ENCODE results near the gene SRRM1. TPM values are rescaled to one million over a fixed set of nuclear protein-coding genes. Genes with fewer than 3 reads are reported as not detected.

SRRM1 gene
- total and polyA plus RNA-seq, 2 experiments from 2014 or later = 118 to 666 TPM

GRCh38 chr1:24600551-24600950 lies 42.6 kb upstream of the SRRM1 start (continued):
- TF ChIP-seq CTCF (conservative IDR thresholded peaks at IDR 0.05; ENCODE audit: low read depth in 2 of 2) (no peak), NANOG (IDR thresholded peaks at IDR 0.05; ENCODE audit: borderline replicate concordance) (no peak)

GRCh38 chr1:24605534-24606295 lies 37.4 kb upstream of the SRRM1 start:
- no peaks in the 10 kb centered on the region for H3K4me1 ChIP-seq (ENCODE audit: insufficient read depth)
- no peak for TF ChIP-seq POLR2AphosphoS5 (IDR thresholded peaks at IDR 0.05; ENCODE audit: low read depth)
- no peak for TF ChIP-seq ZNF114 (CRISPR knock-in tag; IDR thresholded peaks at IDR 0.05)
- no peak for TF ChIP-seq ZNF331 (CRISPR knock-in tag; IDR thresholded peaks at IDR 0.05; ENCODE audit: low read depth)
- TF ChIP-seq CREB1 (CRISPR knock-in tag; IDR thresholded peaks at IDR 0.05; ENCODE audit: low read depth) = no peak
- TF ChIP-seq CTCF (conservative IDR thresholded peaks at IDR 0.05; ENCODE audit: low read depth in 2 of 2) = no peak
- H2AFZ ChIP-seq = 0 out of 2 replicates have a peak overlapping the region, but pooled peaks have one; percentile 18
- Mint-ChIP-seq H3K4me1 (no peaks in the 10 kb centered on the region), H3K9me3 (no peaks in the 10 kb centered on the region), H3K36me3 (ENCODE audit: low read depth) (no peaks in the 10 kb centered on the region), H3K27me3 (ENCODE audit: insufficient read depth, low read depth, poor library complexity) (peaks cover 2% of the 10 kb centered on the region), H3K27ac (no peak overlapping the region), H3K4me3 (no peak overlapping the region)
- no peaks in the 10 kb centered on the region for H4K20me1 ChIP-seq (replicated peaks; ENCODE audit: insufficient read depth)
- no peak for DNase-seq (ENCODE audit: low spot score)
- H3K27me3 ChIP-seq (ENCODE audit: insufficient read depth) = no peaks in the 10 kb centered on the region
- no peaks in the 10 kb centered on the region for H3F3A ChIP-seq (replicated peaks; ENCODE audit: low read depth)
- no peak overlapping the region for H3K27ac ChIP-seq (ENCODE audit: low read depth)
- no peak for ATAC-seq
- no peaks in the 10 kb centered on the region for H3K79me2 ChIP-seq (replicated peaks; ENCODE audit: insufficient read depth)
- H3K9me2 ChIP-seq (ENCODE audit: insufficient read depth) = no peaks in the 10 kb centered on the region
- H3K4me2 ChIP-seq = no peak overlapping the region
- H3K4me3 ChIP-seq = no peak overlapping the region
- H3K36me3 ChIP-seq (ENCODE audit: insufficient read depth) = no peaks in the 10 kb centered on the region

GRCh38 chr1:24606296-24606605 lies 36.9 kb upstream of the SRRM1 start:
- ATAC-seq = no peak
- no peaks in the 10 kb centered on the region for H3F3A ChIP-seq (replicated peaks; ENCODE audit: low read depth)
- H3K27me3 Mint-ChIP-seq (ENCODE audit: insufficient read depth, low read depth, poor library complexity) = no peaks in the 10 kb centered on the region
- no peaks in the 10 kb centered on the region for H4K20me1 ChIP-seq (replicated peaks; ENCODE audit: insufficient read depth)
- no peaks in the 10 kb centered on the region for H3K36me3 Mint-ChIP-seq (ENCODE audit: low read depth)
- H3K4me1 ChIP-seq (ENCODE audit: insufficient read depth) = no peaks in the 10 kb centered on the region
- no peak overlapping the region for H3K27ac ChIP-seq (ENCODE audit: low read depth)
- no peak overlapping the region for H3K4me3 Mint-ChIP-seq
- H3K27ac Mint-ChIP-seq = no peak overlapping the region
- H3K9me3 Mint-ChIP-seq = no peaks in the 10 kb centered on the region
- DNase-seq (ENCODE audit: low spot score) = no peak
- H3K9me2 ChIP-seq (ENCODE audit: insufficient read depth) = no peaks in the 10 kb centered on the region
- H3K36me3 ChIP-seq (ENCODE audit: insufficient read depth) = no peaks in the 10 kb centered on the region
- H3K27me3 ChIP-seq (ENCODE audit: insufficient read depth) = no peaks in the 10 kb centered on the region
- H3K79me2 ChIP-seq (replicated peaks; ENCODE audit: insufficient read depth) = no peaks in the 10 kb centered on the region
- no peak overlapping the region for H3K4me3 ChIP-seq
- H2AFZ ChIP-seq = no peak overlapping the region
- no peak overlapping the region for H3K4me2 ChIP-seq
- H3K4me1 Mint-ChIP-seq = no peaks in the 10 kb centered on the region
- no peak for TF ChIP-seq NANOG (IDR thresholded peaks at IDR 0.05; ENCODE audit: borderline replicate concordance)
- TF ChIP-seq EZH2 (IDR thresholded peaks at IDR 0.05; ENCODE audit: low read depth, unreplicated experiment) = no peak
- TF ChIP-seq ZNF462 (CRISPR knock-in tag; IDR thresholded peaks at IDR 0.05) = no peak
- TF ChIP-seq ZNF114 (CRISPR knock-in tag; IDR thresholded peaks at IDR 0.05) = no peak
- no peak for TF ChIP-seq ZNF331 (CRISPR knock-in tag; IDR thresholded peaks at IDR 0.05; ENCODE audit: low read depth)
